T-helper 1 cell treated with Interleukin-12 subunit alpha and Interleukin-12 subunit beta and Interleukin-4 antibody, amounts not matched to agents 30 μg/mL and 1 μg/mL, for 36 hours (primary cell): ENCODE results near the gene ZNF213.
"Not testable (repeated sequence)": the region's sequence is repeated elsewhere in the genome, so short reads cannot be mapped to it uniquely, and the experiment has no call there.

Experiments
- H3K27ac Mint-ChIP-seq: one replicate; pipeline ENCODE4 v1.8.0; 2021; ENCODE audit warnings: mild to moderate bottlenecking, mixed read lengths
- H3K27me3 Mint-ChIP-seq: one replicate; pipeline ENCODE4 v1.8.0; 2021; ENCODE audit warnings: low read depth, mixed read lengths
- H3K36me3 Mint-ChIP-seq: one replicate; pipeline ENCODE4 v1.8.0; 2021; ENCODE audit warnings: low read depth, mixed read lengths
- H3K4me1 Mint-ChIP-seq: one replicate; pipeline ENCODE4 v1.8.0; 2021; ENCODE audit warnings: low read depth, mixed read lengths
- H3K4me3 Mint-ChIP-seq: one replicate; pipeline ENCODE4 v1.8.0; 2021; ENCODE audit warnings: mild to moderate bottlenecking, moderate library complexity, mixed read lengths
- H3K9me3 Mint-ChIP-seq: one replicate; pipeline ENCODE4 v1.8.0; 2021; ENCODE audit warnings: mixed read lengths

The ZNF213 gene

DNA sequence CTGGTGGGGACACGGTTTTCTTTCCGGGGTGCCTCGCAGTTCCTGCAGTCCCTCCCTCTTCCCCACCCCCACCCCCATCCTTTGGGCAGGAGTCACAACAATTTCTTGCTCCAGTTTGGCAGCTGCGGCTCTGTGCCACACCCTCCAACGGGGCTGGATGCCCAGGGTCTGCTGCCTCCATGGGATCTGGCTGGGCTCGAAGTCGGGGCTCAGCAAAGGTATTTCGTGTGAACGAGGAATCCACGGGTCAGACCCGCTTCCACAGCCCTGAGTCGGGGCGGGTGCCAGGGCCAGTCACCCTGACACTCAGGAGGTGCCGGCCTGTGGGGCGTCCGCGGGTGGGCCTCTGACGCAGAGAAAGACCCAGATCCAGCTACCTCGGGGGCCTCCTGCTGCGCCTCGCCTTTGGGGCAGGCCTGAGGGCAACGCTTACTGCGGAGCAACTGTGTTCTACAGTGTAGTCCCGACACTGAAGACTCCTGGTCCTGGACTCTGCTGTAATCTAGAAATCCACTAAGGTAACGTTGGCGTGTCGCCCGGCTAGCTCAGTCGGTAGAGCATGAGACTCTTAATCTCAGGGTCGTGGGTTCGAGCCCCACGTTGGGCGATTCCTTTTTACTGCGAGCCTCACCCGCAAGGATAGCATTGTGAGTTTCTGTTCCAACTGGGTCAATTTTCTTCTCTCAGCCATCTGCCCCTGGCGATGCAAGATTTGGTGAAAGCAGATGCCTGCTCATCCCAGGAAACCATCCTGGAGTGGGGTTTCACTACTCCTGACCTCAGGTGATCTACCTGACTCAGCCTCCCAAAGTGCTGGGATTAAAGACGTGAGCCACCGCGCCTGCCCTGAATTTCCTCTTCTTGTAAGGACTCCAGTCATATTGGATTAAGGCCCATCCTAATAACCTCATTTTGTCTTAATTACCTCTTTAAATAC is 40.6 kb downstream of the ZNF213 start:
- peaks cover 79% of the 10 kb centered on the region for H3K27me3 Mint-ChIP-seq
- peaks cover 4% of the 10 kb centered on the region for H3K36me3 Mint-ChIP-seq
- H3K9me3 Mint-ChIP-seq: no peaks in the 10 kb centered on the region
- no peak overlapping the region for H3K4me3 Mint-ChIP-seq
- H3K4me1 Mint-ChIP-seq: peaks cover 23% of the 10 kb centered on the region
- no peak overlapping the region for H3K27ac Mint-ChIP-seq

DNA sequence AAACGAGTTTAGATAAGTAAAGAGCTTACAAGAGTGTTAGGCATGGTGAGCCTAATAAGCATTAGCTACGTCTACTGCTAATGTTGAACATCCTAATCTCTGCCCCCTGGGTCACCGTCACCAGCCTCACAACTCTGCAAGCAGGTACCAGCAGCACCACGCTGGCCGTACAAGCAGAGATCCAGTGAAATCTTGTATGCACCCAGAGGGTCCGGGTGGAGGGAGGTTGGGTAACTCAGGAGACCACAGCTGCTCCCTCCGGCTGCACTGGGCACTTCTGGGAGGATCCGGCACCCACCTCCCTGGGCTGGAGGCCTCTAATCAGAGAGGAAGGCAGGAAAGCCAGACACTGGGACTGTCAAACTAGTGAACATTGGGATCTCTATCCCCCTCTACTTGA is 44.8 kb downstream of the ZNF213 start:
- peaks cover 15% of the 10 kb centered on the region for H3K4me1 Mint-ChIP-seq
- H3K36me3 Mint-ChIP-seq: peaks cover 7% of the 10 kb centered on the region
- peaks cover 5% of the 10 kb centered on the region for H3K9me3 Mint-ChIP-seq
- peaks cover 94% of the 10 kb centered on the region for H3K27me3 Mint-ChIP-seq
- H3K4me3 Mint-ChIP-seq: no peak overlapping the region
- no peak overlapping the region for H3K27ac Mint-ChIP-seq

DNA sequence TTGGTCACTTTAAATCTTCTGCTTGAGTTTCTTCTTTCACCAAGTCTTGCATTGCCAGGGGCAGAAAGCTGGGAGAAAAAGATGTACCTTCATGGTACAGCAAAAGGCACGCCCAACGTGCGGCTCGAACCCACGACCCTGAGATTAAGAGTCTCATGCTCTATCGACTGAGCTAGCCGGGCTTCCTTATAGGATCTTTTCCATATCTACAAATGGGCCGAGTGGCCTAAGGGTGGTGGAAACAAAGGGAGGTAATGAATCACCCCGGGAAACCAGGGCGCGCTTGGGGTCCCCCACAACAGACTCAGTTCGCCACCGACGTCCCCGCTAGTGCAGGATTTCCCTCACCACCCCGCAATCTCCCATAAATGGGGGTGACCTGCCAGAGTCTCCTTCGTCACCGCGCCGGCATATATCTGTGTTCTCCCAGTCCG is 45.6 kb downstream of the ZNF213 start:
- Mint-ChIP-seq H3K4me3 (no peak overlapping the region), H3K27me3 (peaks cover 90% of the 10 kb centered on the region), H3K36me3 (peaks cover 7% of the 10 kb centered on the region), H3K9me3 (peaks cover 5% of the 10 kb centered on the region), H3K27ac (no peak overlapping the region), H3K4me1 (peaks cover 15% of the 10 kb centered on the region)

DNA sequence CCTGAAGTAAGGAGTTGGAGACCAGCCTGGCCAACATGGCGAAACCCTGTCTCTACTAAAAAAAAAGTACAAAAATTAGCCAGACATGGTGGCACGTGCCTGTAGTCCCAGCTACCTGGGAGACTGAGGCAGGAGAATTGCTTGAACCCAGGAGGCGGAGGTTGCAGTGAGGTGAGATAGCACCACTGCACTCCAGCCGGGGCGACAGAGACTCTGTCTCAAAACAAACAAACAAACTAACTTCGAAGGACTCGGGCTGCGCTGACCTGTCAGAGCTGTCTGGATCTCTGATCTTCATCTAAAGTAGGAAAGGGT is 47.4 kb downstream of the ZNF213 start:
- not testable (repeated sequence) for H3K9me3 Mint-ChIP-seq, H3K36me3 Mint-ChIP-seq
- Mint-ChIP-seq H3K27ac (peak overlapping the region; percentile 88), H3K4me3 (peak overlapping the region; percentile 79), H3K27me3 (peaks cover 88% of the 10 kb centered on the region), H3K4me1 (peaks cover 18% of the 10 kb centered on the region)

DNA sequence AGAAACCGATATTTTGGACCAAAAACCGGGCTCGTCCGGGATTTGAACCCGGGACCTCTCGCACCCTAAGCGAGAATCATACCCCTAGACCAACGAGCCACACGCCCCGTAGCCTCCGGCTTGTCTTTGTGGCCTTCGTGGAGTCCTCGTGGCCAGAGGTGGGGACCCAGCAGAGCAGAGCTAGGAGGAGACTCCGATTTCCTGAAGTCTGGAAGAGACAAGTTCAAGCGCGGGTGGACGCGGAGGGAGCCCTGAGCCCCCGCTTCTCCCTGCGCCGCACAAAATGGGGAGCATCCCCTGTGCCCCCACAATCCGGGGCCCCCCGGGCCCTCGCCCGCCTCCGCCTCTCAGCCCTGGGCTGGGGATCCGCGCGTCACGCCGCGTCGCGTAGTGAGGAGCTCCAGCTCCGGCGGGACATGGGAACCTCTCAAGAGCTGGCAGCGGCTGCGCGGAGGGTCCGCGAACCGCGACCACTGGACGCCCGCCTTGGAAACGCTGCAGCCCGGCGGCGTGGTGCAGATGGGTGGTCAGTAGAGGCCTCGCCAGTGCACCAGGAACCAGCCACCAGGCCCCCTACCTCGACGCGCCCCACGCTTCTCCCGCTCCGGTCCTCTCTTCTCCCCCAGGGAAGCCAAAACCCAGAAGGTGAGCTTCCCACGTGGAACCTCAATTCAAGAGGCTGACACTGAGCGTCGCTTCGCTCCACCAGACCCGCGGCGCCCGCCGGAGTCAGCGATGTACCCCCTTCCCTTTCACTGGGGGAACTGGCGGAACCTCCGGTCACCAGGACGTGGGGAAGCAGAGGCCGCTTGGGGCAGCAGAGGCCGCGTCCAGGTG is 48.0 kb downstream of the ZNF213 start:
- H3K9me3 Mint-ChIP-seq: peaks cover 12% of the 10 kb centered on the region
- peaks cover 88% of the 10 kb centered on the region for H3K27me3 Mint-ChIP-seq
- peaks cover 22% of the 10 kb centered on the region for H3K4me1 Mint-ChIP-seq
- H3K36me3 Mint-ChIP-seq: peaks cover 9% of the 10 kb centered on the region
- peak overlapping the region; percentile 88 for H3K27ac Mint-ChIP-seq
- peak overlapping the region; percentile 79 for H3K4me3 Mint-ChIP-seq

DNA sequence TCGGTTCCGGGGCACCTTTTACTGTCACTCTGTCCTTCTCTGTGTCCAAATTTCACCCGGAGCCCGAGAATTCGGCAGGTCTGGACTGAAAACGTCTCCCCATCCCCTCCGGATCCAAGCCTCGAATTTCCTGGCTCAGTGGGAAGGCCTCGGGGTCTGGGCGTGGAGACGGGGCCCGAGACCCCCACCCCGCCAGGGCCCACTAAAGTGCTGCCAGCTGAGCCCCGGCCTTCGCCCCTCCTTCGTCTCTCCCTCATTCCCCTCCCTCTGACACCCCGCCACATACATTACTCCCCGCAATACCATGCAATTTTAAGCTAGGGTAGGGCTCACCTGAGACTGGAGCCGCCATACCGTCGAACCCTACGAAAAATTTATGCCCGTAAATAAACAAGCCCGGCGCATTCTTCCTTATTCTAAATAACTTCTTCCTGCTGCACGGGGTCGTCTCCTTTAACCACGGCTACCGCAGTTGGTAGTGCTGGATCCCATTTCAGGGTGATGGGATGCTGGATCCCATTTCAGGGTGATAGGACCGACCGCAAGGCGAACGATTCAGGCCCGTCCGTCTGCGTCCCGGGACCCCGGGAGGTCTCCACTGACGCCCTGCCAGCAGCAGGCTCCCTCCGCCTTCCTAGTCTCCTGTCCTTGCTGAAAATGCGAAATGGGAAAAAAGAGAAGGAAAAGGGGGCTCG is 48.8 kb downstream of the ZNF213 start:
- Mint-ChIP-seq H3K27me3 (peaks cover 88% of the 10 kb centered on the region), H3K4me3 (peak overlapping the region; percentile 73), H3K9me3 (peaks cover 13% of the 10 kb centered on the region), H3K36me3 (peaks cover 9% of the 10 kb centered on the region), H3K4me1 (peaks cover 28% of the 10 kb centered on the region), H3K27ac (peak overlapping the region; percentile 86)

DNA sequence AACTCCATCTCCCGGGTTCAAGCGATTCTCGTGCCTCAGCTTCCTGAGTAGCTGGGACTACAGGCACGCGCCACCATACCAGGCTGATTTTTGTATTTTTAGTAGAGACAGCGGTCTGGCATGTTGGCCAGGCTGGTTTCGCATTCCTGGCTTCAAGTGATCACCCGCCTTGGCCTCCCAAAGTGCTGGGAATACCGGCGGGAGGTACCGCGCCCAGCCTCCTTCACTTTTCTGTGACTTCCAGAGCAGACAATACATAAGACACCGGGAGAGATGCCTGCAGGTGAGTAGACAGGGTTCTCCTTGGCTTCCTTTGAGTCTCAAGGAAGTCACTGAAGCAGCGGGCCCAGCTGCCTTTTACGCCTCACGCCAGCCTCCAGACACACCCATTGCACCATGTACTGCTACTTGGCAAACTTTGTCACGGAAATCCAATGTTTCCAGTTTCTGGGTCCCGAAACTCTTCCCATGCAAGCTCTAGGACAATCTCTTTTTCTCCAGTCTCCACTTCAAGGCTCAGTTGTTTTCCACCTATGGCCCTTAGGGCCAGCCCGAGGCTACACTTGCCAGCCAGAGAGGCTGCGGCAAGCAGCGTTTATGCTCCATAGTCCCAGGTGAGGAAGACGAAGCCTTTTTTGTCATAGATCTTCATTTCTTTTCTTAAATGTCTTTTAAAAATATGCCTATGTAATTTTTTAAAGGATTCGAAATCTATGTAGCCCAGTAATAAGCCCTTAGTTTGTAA is 52.3 kb downstream of the ZNF213 start:
- H3K27ac Mint-ChIP-seq: peak overlapping the region; percentile 88
- H3K27me3 Mint-ChIP-seq: peaks cover 85% of the 10 kb centered on the region
- no peak overlapping the region for H3K4me3 Mint-ChIP-seq
- peaks cover 24% of the 10 kb centered on the region for H3K9me3 Mint-ChIP-seq
- peaks cover 14% of the 10 kb centered on the region for H3K36me3 Mint-ChIP-seq
- H3K4me1 Mint-ChIP-seq: peaks cover 40% of the 10 kb centered on the region

DNA sequence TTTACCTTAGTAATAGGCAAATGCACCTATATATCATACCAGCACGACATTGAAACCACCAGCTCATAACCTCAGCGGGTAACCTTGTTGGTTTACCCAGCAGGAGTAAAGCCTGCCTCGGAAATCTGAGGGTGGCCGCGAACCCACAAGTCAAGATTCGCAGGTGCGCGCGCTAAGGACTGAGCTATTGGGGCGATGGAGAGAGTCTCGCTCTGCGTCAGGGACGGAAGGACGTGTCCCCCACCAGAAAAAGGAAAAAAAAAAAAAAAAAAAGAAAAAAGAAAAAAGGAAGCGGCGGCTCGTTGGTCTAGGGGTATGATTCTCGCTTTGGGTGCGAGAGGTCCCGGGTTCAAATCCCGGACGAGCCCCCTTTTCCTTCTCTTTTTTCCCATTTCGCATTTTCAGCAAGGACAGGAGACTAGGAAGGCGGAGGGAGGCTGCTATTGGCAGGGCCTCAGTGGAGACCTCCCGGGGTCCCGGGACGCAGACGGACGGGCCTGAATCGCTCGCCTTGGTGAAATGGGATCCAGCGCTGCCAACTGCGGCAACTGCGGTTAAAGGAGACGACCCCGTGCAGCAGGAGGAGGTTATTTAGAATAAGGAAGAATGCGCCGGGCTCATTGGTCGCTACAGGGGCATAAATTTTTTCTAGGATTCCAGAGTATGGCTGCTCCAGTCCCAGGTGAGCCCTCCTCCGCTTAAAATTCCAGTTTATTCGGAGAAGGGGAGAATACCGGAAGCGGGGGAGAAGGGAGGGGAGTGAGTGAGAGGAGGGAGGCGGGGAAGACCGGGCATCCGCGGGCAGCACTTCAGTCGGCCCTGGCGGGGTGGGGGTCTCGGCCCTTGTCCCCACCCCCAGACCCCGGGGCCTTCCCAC is 53.2 kb downstream of the ZNF213 start, which contains the start of gene OR1F1:
Gene OR1F1, plus strand, starts transcription at position 407 of the 877 bp plus-strand sequence.
- Mint-ChIP-seq H3K4me3 (peak within 1 kb of the TSS; percentile 72), H3K27ac (peak within 1 kb of the TSS; percentile 88), H3K27me3 (peaks cover 75% of the 10 kb centered on the region), H3K9me3 (peaks cover 24% of the 10 kb centered on the region), H3K36me3 (peaks cover 12% of the 10 kb centered on the region), H3K4me1 (peaks cover 36% of the 10 kb centered on the region)

DNA sequence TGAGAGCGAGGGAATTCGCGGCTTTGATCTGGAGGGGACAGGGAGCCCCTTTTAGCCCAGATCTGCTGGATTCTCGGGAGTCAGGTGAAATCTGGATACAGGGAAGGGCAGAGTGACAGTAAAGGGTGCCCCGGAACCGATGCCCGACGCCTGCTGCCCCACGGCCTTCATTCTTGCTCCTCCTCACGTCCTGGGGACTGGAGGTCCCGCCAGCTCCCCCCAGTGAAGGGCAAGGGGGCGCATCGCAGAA is 53.8 kb downstream of the ZNF213 start:
- Mint-ChIP-seq H3K4me1 (peaks cover 33% of the 10 kb centered on the region), H3K27me3 (peaks cover 70% of the 10 kb centered on the region), H3K4me3 (peak overlapping the region; percentile 72), H3K27ac (no peak overlapping the region), H3K9me3 (peaks cover 24% of the 10 kb centered on the region), H3K36me3 (peaks cover 12% of the 10 kb centered on the region)

DNA sequence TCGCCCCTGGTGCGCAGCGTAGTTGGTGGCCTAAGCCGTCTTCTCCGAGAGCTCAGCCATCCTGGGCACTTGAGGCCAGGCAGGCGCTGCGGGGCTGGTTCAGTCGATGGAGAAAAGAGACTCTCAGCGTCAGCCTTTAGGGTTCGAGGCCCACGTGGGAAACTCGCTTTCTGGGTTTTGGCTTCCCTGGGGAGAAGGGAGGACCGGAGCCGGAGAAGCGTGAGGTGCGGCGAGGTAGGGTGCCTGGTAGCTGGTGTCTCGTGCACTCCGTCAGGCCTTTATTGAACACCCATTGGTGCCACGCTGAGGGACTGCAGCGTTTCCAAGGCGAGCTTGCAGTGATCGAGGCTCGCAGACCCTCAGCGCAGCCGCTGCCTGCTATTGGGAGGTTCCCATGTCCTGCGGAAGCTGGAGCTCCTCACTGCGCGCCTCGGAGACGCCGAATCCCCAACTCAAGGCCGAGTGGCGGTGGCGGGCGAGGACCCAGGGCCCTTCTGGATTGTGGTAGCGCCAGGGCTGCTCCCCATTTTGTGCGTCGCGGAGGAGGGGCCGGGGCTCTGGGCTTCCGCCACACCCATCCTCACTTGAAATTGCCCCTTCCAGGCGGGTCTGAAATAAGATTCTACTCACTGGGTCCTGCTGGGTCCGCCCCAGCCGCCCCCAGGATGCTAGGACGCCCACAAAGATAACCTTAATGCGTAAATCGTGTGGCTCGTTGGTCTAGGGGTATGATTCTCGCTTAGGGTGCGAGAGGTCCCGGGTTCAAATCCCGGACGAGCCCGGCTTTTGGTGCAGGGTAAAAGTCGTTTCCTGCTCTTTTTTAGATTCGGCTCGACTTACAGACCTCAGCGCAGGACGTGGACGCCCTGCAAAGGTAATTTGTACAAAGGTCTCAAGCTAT is 54.3 kb downstream of the ZNF213 start:
- Mint-ChIP-seq H3K4me3 (peak overlapping the region; percentile 72), H3K27me3 (peaks cover 65% of the 10 kb centered on the region), H3K9me3 (peaks cover 25% of the 10 kb centered on the region), H3K36me3 (peaks cover 9% of the 10 kb centered on the region), H3K4me1 (peaks cover 28% of the 10 kb centered on the region), H3K27ac (peak overlapping the region; percentile 70)

DNA sequence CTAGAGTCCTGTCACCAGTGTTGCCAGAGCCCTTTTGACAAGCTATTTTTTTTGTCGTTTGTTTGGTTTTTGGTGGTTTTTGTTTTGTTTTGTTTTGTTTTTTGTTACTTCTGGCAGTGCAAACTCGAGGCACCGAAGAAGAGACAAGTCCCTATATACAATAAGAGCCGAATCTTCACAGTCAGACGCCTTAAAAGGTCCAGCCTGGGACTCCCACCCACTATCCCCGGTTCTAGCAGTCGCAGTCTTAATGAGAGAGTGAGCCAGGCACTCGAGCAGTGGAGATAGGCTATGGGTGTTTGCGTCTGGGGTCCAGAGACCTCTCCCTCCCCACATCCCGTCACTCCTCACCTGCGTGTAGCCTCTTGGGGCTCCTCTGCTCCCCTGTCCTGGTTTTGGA is 55.0 kb downstream of the ZNF213 start:
- Mint-ChIP-seq H3K36me3 (peaks cover 7% of the 10 kb centered on the region), H3K27me3 (peaks cover 65% of the 10 kb centered on the region), H3K9me3 (peaks cover 27% of the 10 kb centered on the region), H3K27ac (peak overlapping the region; percentile 83), H3K4me3 (peak overlapping the region; percentile 72), H3K4me1 (peaks cover 25% of the 10 kb centered on the region)

DNA sequence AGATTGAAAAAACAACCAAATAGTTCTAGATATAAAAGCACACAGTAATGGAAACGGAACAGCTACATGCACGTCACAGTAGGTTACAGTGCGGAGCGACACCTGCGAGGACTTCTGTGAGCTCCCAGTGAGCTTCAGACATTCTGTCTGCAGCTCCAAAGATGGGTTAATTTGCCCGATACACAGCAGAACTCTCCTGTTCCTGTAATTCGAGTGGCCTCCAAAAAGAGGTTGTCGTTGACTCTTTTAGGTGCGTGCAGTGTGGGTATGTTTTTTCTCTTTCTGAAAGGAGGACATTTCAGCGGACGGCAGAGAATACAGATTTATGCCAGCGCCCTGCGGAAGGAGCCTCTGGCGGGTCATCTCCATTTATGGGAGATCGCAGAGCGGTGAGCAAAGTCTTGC is 56.1 kb downstream of the ZNF213 start:
- H3K4me3 Mint-ChIP-seq: peak overlapping the region; percentile 68
- H3K36me3 Mint-ChIP-seq: peaks cover 7% of the 10 kb centered on the region
- peak overlapping the region; percentile 70 for H3K27ac Mint-ChIP-seq
- peaks cover 24% of the 10 kb centered on the region for H3K4me1 Mint-ChIP-seq
- peaks cover 60% of the 10 kb centered on the region for H3K27me3 Mint-ChIP-seq
- peaks cover 27% of the 10 kb centered on the region for H3K9me3 Mint-ChIP-seq
